Smooth muscle cell of the brain vasculature (primary cell): Measurements from ENCODE around the gene CLDN6.
A peak's percentile ranks its signal among the peaks of the same experiment; 100 is the strongest.

Experiments used
- DNase-seq: peaks from one replicate; pipeline ENCODE4 v3.0.0-alpha.2; 2012; ENCODE audit warnings: low read depth, low spot score

The CLDN6 gene

DNA sequence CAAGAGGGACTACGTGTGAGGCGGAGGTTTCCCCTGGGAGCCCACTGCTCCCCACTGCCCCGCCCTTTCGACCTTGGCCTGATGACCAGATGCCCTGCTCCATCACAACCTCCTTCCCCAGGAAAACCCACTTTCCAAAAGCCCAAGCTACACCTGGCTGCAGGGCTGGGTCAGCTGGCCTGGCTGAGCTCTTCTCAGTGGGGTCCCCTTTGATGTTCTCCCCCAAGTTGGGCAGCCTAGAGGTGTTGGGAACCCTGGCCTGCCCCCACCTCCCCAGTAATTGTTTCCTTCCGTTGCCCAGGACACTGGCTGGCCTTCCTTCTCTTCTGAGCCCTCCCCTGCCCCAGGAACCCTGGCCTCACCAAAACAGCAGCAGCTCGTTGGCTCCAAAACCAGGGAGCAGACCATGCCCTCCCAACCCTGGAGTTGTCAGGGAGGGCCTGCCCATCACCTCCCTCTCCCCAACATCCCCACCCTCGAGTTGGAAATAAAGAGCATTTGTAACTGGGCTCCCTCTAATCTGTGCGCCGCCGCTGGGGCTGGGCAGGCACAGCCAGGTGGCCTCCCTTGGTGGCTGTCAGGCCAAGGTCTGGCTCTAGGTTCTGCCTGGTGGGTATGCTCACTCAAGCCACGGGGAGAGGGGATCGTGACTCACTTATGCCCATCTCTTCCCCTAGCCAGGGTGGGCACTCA lies 3.8 kb downstream of the CLDN6 start:
- DNase-seq = no peak

DNA sequence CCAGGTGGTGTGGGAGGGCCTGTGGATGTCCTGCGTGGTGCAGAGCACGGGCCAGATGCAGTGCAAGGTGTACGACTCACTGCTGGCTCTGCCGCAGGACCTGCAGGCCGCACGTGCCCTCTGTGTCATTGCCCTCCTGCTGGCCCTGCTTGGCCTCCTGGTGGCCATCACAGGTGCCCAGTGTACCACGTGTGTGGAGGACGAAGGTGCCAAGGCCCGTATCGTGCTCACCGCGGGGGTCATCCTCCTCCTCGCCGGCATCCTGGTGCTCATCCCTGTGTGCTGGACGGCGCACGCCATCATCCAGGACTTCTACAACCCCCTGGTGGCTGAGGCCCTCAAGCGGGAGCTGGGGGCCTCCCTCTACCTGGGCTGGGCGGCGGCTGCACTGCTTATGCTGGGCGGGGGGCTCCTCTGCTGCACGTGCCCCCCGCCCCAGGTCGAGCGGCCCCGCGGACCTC lies 4.5 kb downstream of the CLDN6 start:
- no peak for DNase-seq

DNA sequence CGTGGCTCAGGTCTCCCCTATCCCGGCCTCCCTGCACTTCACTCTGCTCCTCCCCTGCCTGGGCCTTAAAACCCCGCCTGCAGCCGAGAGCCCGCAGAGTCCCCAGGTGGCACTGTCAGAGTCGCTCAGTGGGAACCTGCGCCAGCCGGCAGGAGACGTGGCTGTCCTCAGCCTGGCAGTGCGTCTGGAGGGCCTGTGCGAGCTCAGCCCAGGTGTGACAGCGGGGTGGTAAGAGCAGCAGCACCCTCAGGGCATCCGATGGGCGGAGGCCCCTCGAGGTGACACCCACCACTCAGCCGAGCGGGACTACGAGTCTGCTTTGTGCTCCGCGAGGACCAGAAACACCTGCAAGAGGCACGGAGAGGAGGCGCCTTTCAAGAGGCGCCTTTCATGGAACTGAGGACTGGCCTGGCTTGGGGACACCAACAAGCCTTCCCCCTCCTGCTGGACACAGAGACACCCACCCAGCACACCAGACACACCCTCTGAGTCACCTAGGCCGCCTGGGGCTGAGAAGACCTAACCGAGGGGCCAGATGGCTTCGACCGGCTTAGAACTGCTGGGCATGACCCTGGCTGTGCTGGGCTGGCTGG lies 5.1 kb downstream of the CLDN6 start, which contains the start of gene CLDN9:
CLDN9 (plus strand) TSS at position 96 of the 593 bp plus-strand sequence; CDS start at position 536, 440 bp downstream.
- DNase-seq = no peak

DNA sequence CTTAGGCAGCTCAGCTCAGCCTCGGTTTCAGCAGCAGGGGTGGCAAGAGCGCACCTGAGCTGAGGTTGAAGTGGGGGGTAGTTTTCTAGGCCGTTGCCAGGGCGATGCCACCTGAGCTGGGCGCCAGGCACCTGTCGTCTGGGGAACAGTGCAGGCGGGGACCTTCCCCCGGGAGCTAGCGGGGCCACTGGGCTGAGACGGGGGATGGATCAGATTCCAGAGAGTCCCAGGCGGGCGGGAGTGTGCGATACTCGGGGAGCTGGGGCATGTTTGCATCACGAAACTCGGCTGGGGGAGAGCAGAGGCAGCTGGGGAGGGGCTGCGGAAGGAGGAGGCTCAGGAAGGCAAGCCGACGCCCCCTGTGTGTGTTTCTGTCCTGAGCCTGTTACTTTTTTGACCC lies 5.7 kb downstream of the CLDN6 start:
- DNase-seq = no peak

DNA sequence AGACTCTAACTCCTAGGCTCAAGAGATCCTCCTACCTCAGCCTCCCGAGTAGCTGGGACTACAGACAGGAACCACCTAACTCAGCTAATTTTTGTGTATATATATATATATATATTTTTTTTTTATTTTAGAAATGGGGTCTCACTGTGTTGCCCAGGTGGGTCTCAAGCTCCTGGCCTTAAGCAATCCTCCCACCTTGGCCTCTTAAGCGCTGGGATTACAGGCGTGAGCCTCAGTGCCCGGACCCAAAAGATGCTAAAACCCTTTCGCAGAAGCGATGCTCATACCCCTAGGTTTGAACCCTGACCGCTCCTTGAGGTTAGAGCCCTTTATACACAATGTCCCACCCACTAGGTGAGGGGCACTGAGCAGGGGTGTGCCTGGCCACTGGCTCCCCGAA lies 7.5 kb downstream of the CLDN6 start:
- DNase-seq = no peak

DNA sequence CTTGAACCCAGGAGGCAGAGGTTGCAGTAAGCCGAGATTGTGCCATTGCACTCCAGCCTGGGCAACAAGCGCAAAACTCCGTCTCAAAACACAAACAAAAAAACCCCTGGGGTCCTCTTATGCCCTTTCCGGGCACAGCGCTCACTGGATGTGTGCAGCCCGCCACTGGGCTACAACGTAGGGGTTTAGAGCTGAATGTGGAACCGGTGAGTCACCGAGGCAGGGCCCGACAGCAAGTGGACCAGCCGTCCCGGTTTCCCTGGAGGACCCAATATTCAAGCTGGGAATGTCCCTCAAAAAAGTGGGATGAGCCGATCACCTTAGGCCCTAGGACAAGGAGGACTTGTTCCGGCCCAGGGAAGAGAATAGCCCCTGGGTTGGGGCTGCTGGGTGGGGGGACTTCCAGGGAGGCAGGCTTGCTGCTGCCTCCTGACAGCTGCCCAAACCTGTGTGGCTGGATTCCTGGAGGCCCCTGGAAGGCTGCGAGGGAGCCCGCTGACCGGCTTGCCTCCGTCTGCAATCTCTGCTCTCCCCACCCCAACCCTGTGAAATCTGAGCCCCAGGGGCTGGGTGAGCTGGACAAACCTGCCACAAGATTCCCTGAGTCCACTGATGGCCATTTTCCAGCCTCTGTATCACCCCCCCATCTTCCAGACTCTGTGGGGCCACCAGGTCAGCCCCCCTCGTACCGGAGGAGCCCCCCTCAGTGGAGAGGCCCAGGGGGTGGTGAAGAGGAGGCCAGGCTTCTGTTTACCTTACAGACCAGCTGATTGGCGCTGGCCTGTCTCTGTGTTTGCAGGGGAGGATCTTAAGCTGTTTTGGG lies 8.2 kb downstream of the CLDN6 start:
- DNase-seq = no peak

DNA sequence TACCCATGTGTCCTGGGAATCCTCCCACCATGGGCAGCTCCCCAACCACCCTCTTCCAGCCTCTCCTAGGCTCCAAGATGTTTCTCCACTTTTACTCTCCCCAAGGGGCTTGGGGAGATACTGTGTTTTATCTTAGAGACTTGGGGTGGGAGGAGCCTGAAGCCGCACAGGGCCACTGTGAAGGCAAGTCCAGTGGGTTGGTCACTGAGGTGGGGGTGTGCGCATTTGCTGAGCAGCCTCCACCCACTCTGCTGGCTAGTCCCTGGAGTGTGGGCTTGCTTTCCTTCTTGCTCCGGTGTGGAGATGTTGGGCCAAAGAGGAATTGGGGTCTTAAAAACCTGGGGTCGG lies 9.3 kb downstream of the CLDN6 start:
- DNase-seq = no peak

DNA sequence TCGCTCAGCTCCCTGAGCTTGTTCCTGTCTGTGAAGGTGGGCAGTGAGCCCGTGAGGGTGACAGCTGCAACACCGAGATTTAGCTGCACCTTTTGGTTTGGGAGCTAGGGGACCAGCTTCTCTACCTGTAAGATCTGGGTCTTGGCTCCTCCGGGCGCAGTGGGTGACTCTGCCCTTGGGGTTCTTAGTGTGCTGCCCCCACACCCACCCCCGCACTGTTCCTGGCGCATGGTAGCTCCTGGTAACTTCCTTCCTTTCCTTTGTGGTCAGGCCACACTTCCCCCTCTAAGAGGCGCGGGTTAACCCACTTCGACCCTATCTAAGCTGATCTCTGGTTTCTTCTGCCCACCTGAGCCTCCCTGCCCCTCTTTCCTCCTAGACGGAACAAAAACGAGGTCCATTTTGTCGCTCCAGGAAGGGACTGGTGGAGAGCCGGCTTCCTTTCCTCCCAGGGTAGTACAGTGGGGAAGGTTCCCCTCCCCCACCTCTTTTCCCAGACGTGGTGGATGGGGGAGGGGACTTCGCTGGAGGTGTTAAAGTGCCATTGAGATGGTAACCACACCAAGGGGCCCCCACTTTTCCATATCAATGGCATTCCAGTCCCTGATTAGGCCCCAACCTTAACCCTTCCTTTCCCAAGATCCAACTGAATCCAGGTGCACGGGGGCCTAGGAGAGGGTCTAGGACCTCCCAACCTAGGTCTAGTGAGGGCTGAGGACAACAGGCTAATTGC lies 9.9 kb downstream of the CLDN6 start:
- no peak for DNase-seq

DNA sequence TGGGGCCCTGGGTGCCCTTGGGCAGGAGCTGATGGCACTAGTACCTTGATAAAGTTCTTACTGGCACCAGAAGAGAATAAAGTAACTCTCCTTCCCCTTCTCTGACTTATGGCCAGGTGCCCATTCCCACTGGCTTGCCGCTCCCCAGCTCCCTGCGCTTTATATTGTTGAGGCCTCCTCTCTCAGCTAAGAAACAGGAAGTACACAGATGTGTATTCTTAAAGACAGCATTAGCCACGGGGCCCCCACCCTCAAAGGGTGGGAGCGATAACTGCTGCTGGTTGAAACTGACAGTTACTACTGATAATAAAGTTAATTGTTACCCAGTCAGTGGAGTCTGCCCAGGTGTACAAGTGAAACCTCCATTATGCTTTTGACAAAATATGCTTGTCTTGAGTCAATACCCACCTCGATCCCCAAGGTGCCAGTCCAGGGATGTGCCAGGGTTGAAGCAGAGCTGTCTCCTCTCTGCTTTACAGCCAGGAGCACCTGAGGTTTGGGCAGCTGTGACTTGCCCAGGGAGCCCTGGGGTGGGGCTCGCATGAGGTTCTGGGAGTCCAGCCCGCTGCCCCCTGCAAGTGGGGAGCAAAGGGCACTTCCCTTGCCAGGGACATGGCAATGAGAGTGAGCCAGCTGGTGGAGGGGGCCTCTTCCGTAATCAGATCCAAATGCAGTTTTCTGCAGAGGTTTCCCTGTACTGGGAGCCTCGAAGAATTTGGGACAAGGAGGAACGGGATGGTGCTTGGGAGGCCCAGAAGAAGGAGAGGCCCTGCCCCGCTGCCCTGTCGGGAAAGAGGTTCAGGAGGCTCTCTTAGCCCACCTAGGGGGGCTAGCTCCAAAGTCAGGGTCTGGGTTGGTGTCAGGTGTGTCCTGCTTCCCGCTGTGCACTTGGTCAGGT lies 10.7 kb downstream of the CLDN6 start:
- DNase-seq = no peak

DNA sequence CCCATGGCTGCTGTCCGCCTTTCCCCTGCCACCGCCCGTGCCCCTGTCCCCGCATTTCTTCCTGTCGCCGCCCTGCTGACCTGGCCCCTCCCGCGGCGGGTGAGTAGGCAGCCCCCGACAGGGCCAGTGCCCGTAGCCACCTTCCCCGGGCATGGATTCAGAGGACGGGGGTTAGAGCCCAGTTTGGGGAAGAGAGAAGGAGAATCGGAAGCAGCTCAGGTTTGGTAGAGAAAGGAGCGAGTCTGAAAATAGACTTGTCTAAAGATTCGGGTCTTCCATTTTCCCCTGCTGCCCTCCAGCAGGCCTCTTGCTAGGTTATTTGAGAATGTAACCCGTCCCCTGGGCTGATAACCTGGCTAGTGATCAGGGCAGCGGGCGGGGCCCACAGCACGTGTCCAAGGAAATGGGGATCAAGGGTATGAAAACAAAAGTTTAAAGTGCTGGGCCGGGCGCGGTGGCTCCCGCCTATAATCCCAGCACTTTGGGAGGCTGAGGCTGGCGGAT lies 13.2 kb downstream of the CLDN6 start:
- DNase-seq = no peak

DNA sequence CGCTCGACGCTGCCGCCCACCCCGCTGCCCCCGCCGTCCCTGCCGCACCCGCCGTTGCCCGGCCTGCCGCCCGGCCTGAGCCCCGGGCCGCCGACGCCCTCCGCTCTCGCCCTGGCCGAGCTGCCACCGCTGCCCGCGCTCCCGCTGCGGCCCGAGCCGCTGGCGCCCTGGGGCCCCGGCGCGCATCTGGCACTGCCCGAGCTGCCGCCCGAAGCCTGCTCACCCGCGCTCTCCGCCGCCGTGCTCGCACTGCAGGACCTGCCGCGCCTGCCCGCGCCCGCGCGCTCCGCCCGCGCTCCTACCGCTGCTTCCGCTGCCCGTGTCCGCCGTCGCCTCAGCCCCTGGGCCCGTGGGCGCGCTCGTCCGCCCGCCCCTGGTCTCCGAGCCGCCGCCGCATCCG lies 13.7 kb downstream of the CLDN6 start:
- DNase-seq = no peak

DNA sequence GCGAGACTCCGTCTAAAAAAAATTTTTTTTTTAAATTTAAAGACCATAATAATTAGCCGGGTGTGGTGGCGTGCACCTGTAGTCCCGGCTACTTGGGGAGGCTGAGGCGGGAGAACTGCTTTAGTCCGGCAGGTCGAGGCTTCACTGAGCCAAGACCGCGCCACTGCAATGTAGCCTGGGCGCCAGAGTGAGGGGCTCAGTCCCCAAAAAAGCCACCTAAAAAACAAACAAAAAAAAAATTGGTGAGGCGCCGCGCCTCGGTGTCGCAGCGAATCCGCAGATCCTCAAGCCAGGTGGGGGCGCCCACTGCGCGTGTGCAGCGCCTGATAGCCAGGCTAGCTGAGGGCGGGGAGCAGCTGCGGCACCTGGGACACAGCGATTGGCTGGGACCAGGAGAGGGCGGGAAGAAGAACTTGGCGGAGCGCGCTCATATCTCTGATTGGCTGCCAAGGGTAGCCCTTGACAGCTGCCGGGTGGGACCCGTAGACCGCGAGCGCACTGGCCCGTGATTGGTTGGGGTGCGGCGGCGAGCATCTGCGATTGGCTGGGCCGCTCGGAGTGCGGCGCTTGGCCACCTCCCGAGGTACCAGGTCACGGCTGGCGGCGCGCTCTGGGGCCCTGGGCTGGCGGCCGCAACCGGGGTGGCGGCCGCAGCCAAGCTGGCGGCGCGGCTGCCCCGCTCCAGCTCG lies 14.3 kb downstream of the CLDN6 start:
- DNase-seq = peak; percentile 88

DNA sequence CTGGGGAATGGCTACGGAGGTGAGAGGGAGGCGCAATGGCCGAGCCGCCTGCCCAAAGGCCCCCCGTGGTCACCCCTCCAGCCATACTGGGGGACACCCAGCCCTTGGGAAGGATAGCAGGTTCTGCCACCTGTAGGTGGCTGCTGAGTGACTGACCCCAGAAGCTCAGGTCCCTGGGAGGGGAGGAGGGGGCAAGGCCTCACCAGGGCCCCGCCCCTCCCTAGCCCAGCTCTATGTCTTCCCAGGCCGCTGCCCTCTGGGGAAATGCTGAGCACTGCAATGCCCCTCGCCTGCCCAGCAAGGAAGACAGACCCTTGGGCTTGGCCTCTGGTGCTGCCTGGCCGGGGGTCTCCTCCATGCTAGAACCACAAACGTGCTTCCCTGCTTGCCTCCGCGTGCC lies 16.7 kb downstream of the CLDN6 start:
- no peak for DNase-seq

DNA sequence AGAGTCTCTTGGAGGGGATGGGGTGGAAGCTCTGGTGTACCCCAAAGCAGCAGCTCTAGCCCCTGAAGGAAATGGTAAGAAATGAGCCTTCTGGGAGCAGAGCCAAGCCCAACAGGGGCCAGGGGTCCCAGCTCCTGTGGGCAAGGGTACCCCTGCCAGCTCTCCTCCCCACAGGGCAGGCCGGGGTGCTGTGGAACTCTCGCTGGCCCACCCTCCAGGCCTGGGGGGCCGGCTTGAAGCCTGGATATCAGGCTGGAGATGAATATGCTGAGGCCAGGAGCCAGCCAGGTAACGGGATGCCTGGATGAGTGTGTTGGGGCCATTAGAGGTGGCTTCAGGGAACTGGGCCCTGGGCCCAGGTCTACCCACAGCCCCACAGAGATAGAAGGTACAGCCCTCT lies 17.4 kb downstream of the CLDN6 start:
- no peak for DNase-seq

DNA sequence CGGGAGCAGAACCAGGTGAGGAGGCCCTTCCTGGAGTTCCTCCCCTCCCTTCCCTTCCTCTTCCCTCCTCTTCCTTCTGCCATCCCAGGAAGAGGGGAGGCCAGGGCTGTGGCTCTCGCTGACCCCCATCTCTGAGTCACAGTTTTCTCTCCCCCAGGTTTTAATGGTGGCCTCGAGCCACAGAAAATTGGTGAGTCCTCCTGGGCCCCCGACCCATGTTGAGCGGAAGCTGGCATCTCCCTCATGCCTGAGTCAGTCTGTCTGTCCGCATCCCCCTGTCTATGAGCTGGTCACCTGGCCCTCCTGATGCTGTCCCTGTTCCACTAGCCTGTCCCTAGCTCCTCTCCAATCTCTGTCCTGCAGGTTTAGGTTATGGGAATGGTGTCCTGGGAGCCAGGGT lies 18.1 kb downstream of the CLDN6 start:
- no peak for DNase-seq

DNA sequence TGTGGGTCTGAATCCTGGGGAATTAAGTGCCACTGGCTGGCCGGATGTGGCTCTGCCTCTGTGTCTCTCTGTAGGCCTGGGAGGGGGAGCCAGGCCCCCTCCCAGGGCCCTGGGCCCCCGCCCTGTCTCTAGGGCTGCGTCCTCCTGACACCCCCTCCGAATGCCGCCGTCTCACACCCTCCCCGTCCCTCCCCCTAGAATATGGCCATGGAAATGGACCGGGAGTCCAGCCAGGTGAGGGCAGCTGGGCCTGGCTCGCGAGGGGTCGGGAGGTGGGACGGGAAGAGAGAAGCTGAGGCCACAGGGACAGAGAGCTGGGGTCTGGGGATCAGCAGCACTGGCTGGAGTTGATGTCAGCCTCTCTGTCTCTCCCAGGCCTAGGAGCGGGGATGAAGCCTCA lies 21.7 kb downstream of the CLDN6 start:
- no peak for DNase-seq

DNA sequence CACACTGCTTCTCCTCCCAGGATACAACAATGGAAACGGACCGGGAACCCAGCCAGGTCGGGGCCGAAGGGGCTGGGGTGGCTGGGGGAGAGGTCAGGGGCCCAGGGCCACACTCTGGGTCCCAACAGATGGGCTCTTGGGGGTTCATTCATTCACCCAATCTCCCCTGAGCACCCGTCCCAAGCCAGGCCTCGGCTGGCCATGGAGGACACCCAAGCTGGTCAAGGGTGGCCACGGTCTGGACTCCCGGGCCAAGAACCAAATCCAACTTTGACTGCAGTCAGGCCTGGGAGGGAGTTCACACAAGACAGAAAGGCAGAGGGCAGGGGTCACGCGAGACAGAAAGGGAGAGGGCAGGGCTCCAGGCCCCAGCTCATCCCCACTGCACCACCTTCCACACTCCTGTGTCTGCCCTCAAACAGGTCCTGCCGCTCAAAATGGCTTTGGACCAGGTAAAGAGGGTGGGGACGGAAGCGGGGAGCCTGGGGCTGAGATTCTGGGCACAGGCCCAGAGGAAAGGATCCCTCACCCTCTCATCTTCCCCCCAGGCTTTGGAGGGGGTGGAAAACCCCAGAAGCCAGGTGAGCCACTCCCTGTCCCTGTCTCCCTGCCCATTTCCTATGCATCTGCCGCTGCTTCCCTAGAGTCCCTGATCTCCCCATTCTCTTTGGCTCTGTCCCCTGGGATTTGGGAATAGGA lies 25.5 kb downstream of the CLDN6 start:
- no peak for DNase-seq

DNA sequence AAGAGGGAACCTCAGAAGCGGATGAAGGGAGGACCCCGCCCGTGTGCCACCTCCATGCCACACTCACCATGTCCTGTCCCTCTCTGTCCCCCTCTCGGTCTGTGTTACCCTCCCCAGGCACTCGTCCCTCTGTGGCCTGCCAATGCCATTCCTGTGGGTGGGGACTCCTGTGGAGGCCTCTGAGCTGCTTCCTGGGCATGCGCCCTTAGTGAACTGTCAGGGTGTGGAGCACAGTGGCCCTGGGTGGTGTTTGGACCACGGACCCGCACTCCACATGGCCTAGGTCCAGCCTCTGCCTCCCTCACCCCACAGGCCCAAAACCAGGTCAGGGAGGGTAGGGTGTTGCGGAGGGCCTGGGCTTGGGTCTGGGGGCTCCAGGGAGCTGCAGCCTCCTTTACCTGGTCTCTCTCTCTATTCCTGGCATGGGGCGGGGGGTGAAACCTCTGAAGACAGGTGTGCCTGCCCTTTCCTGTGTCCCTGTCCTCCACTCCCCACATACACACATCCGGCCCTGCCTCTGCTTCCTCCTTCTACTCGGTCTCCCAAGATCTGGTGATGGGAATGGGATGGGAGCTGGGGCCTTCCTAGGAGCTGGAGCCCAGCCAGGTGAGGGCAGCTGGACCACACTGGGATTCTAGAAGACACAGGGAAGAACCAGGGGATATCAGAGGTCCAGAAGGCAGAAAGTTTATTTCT lies 26.3 kb downstream of the CLDN6 start:
- no peak for DNase-seq

DNA sequence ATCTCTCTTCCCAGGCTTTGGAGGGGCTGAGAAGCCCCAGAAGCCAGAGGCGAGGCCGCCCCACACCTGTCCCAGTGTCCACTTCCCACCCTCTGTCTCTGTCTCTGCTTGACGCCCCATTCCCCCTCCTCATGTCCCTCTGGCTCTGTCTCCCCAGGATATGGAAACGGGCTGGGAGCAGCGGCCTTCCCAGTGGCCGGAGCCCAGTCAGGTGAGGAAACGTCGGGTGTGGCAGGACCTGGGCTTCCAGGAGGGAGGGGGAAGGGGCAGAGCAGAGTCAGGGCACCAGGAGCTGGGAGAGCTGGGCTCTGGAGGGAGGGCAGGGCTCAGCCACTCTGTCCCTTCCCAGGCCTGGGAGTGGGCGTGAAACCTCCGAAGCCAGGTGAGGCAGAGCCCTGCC lies 27.1 kb downstream of the CLDN6 start:
- no peak for DNase-seq
